Measurements from ENCODE around the gene GPR142. TPM values are rescaled to one million over a fixed set of nuclear protein-coding genes. Genes with fewer than 3 reads are reported as not detected.

GPR142 gene
- total RNA-seq, 1 experiment from 2014 or later: 0.33 TPM

- Mint-ChIP-seq H3K9me3 (0 out of 5 replicates have a peak, but pooled peaks cover 0 to 3% of the 10 kb centered on the region in 2 experiments), H3K27ac (no peak overlapping the region), H3K4me3 (no peak overlapping the region; a peak in 1 of 5 replicates), H3K27me3 (ENCODE audit: low read depth) (peaks cover 32% of the 10 kb centered on the region), H3K36me3 (ENCODE audit: insufficient read depth in 1 of 3, low read depth in 3 of 3) (no peaks in the 10 kb centered on the region), H3K4me1 (peaks cover 10 to 16% of the 10 kb centered on the region in 2 experiments)
- H3K56ac ChIP-seq (ENCODE audit: insufficient read length, low read depth, low read length): no peak overlapping the region
- H3K18ac ChIP-seq (ENCODE audit: insufficient read length, low read depth, low read length): no peak overlapping the region
- no peak overlapping the region for H2AK5ac ChIP-seq (ENCODE audit: insufficient read length, low read length)
- H4K5ac ChIP-seq (ENCODE audit: insufficient read length, low read depth, low read length): no peak overlapping the region
- no peak overlapping the region for H3K4ac ChIP-seq (ENCODE audit: low read depth, low read length)
- H3K14ac ChIP-seq (ENCODE audit: insufficient read depth, low read length): no peak overlapping the region
- no peaks in the 10 kb centered on the region for H3K79me2 ChIP-seq (ENCODE audit: insufficient read depth, low read length)
- H2BK20ac ChIP-seq (ENCODE audit: low read depth, low read length, poor library complexity, severe bottlenecking): no peak overlapping the region
- no peak overlapping the region for H3K9ac ChIP-seq (ENCODE audit: extremely low read depth, insufficient read length, low read length)
- H4K91ac ChIP-seq (ENCODE audit: insufficient read length, low read depth, low read length): no peak overlapping the region
- H3K9me3 ChIP-seq (ENCODE audit: control insufficient read depth, low read depth, low read length): no peaks in the 10 kb centered on the region
- H2BK120ac ChIP-seq (ENCODE audit: low read depth, low read length, poor library complexity, severe bottlenecking): no peak overlapping the region
- H3K23ac ChIP-seq (ENCODE audit: insufficient read length, low read depth, low read length): no peak overlapping the region
- TF ChIP-seq CTCF (conservative IDR thresholded peaks at IDR 0.05): peak; percentile 40
- H3K4me2 ChIP-seq (ENCODE audit: insufficient read depth, insufficient read length, low read length): no peak overlapping the region
- H3K27ac ChIP-seq (ENCODE audit: insufficient read length, low read depth, low read length): no peak overlapping the region
- H3T11ph ChIP-seq (ENCODE audit: low read length): no peak overlapping the region
- H4K20me1 ChIP-seq (ENCODE audit: control insufficient read depth, insufficient read depth, insufficient read length): no peaks in the 10 kb centered on the region
- no peak overlapping the region for H2BK5ac ChIP-seq (ENCODE audit: insufficient read length, low read length)
- no peaks in the 10 kb centered on the region for H3K79me1 ChIP-seq (ENCODE audit: insufficient read depth, low read depth, low read length, poor library complexity, severe bottlenecking)
- WGBS (ENCODE audit: extremely low coverage, insufficient read length, low lambda C conversion rate): no CpG with 5 or more reads among the region's 17 CpGs
- H2AFZ ChIP-seq (ENCODE audit: low read length): no peak overlapping the region
- H4K8ac ChIP-seq (replicated peaks; ENCODE audit: insufficient read length, low read depth, low read length): no peak overlapping the region
- H2BK15ac ChIP-seq (ENCODE audit: low read depth, low read length): no peak overlapping the region
- no peak overlapping the region for H2BK12ac ChIP-seq (ENCODE audit: insufficient read length, low read depth, low read length)
- peak; percentile 36 for DNase-seq
- H3K27me3 ChIP-seq (ENCODE audit: insufficient read depth, low read length): no peaks in the 10 kb centered on the region
- no peaks in the 10 kb centered on the region for H3K23me2 ChIP-seq (ENCODE audit: insufficient read length, low read depth, low read length, poor library complexity, severe bottlenecking)
- no peaks in the 10 kb centered on the region; the same call in 1 of the 2 replicates for H3K4me1 ChIP-seq (ENCODE audit: insufficient read depth, low read length)
Observed at GRCh38 chr17:74380086-74380958, 13.0 kb downstream of the GPR142 start.
